ENCODE measurements around the gene B4GALNT3. TPM values are rescaled to one million over a fixed set of nuclear protein-coding genes. Genes with fewer than 3 reads are reported as not detected.

The B4GALNT3 gene
- total RNA-seq, 1 donor from 2014 or later = 67.0 TPM

- TF ChIP-seq, protein P1, sequence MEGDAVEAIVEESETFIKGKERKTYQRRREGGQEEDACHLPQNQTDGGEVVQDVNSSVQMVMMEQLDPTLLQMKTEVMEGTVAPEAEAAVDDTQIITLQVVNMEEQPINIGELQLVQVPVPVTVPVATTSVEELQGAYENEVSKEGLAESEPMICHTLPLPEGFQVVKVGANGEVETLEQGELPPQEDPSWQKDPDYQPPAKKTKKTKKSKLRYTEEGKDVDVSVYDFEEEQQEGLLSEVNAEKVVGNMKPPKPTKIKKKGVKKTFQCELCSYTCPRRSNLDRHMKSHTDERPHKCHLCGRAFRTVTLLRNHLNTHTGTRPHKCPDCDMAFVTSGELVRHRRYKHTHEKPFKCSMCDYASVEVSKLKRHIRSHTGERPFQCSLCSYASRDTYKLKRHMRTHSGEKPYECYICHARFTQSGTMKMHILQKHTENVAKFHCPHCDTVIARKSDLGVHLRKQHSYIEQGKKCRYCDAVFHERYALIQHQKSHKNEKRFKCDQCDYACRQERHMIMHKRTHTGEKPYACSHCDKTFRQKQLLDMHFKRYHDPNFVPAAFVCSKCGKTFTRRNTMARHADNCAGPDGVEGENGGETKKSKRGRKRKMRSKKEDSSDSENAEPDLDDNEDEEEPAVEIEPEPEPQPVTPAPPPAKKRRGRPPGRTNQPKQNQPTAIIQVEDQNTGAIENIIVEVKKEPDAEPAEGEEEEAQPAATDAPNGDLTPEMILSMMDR (IDR thresholded peaks at IDR 0.05; ENCODE audit: unreplicated experiment) = no peak
- peaks cover 19% of the 10 kb centered on the region for H3K27me3 Mint-ChIP-seq
- peaks cover 10% of the 10 kb centered on the region for H3K9me3 Mint-ChIP-seq (ENCODE audit: low read depth)
- H3K4me3 Mint-ChIP-seq (ENCODE audit: low read depth) = no peak overlapping the region
- peaks cover 22% of the 10 kb centered on the region for H3K4me1 Mint-ChIP-seq (ENCODE audit: low read depth)
- H3K36me3 Mint-ChIP-seq (ENCODE audit: insufficient read depth) = peaks cover 2% of the 10 kb centered on the region
- H3K27ac Mint-ChIP-seq = no peak overlapping the region
- DNase-seq (ENCODE audit: low spot score, unreplicated experiment) = no peak
These were observed 128.9 kb downstream of the B4GALNT3 start for GRCh38 chr12:588646-589045.

DNA sequence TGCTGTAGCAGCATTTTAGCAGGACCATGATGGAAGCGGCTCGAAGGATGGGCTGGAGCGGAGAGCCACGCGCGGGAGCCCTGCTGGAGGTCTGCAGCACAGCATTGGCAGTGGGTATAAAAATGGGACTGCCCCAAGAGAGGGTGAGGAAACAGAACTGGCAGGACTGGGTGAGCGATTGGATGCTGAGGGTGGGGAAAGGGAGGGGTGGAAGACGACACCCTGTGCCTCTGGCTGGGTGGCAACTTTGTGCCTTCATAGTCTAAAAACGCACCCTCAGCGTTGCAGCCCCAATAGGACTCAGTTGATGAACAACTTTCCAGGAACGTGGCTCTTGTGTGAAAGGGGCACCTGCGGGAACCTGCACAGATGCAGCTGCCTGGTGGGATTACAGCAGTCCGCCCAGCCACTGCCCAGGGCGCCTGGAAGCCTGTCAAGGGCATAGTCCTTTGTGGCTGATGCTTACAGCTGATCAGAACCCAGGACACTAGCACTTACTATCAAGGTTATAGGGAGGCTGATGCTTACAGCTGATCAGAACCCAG lies 130.5 kb downstream of the B4GALNT3 start:
- DNase-seq (ENCODE audit: low spot score, unreplicated experiment) = no peak
- Mint-ChIP-seq H3K36me3 (ENCODE audit: insufficient read depth) (peaks cover 2% of the 10 kb centered on the region), H3K27ac (no peak overlapping the region), H3K4me1 (ENCODE audit: low read depth) (peaks cover 22% of the 10 kb centered on the region), H3K4me3 (ENCODE audit: low read depth) (no peak overlapping the region), H3K9me3 (ENCODE audit: low read depth) (peaks cover 10% of the 10 kb centered on the region), H3K27me3 (peaks cover 22% of the 10 kb centered on the region)
- TF ChIP-seq, protein P1 (IDR thresholded peaks at IDR 0.05; ENCODE audit: unreplicated experiment) = no peak

DNA sequence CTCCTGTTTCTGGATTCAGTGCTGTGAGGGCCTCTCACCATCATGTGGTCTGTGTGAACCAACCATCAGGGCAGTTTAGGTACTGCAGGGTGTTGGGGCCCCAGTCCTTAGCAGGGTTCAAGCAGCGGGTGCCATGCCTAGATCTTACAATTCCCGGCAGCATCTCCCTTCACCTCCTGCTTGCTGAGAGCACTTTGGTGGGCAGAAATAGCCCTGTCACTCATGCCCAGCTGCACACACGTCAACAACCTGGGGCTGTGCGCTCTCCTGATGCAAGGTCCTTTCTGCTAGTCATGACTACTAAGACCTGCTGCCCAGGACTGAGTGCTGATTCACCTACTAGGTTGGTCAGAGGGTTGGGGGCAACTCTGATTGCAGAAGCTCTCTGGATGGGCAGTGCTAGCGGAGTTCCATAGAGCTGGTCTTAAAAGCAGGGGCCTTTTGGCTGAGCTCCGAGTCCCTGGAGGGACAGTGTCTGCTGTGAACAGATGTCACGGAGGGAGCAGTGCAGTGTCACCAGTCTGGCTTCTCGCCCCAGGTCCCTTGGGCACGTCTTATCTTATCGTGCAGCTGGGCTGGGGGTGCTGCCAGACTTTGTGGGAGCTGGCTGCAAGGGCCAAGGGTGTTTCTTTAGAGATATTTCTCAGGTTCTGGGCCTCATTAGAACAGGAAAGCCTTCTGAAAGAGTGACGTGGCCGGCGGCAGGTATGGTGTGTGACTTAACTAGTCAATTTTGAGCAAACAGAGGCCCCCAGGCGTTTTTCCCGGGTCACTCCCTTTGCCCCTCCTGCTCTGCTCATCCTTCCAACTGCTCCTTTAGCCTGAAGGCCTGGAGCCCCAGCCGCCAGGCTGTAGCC lies 131.7 kb downstream of the B4GALNT3 start:
- Mint-ChIP-seq H3K4me1 (ENCODE audit: low read depth) (peaks cover 15% of the 10 kb centered on the region), H3K9me3 (ENCODE audit: low read depth) (peaks cover 10% of the 10 kb centered on the region)

GRCh38 chr12:592024-592505 lies 132.3 kb downstream of the B4GALNT3 start:
- DNase-seq (ENCODE audit: low spot score, unreplicated experiment) = no peak
- TF ChIP-seq, protein P1 (IDR thresholded peaks at IDR 0.05; ENCODE audit: unreplicated experiment) = no peak
- peaks cover 13% of the 10 kb centered on the region for H3K4me1 Mint-ChIP-seq (ENCODE audit: low read depth)
- no peak overlapping the region for H3K4me3 Mint-ChIP-seq (ENCODE audit: low read depth)
- no peak overlapping the region for H3K27ac Mint-ChIP-seq
- peaks cover 2% of the 10 kb centered on the region for H3K36me3 Mint-ChIP-seq (ENCODE audit: insufficient read depth)
- H3K27me3 Mint-ChIP-seq = peaks cover 18% of the 10 kb centered on the region
- peaks cover 10% of the 10 kb centered on the region for H3K9me3 Mint-ChIP-seq (ENCODE audit: low read depth)

More for the DNA sequence above, 131.7 kb downstream of the B4GALNT3 start:
- DNase-seq (ENCODE audit: low spot score, unreplicated experiment) = no peak
- TF ChIP-seq, protein P1 (IDR thresholded peaks at IDR 0.05; ENCODE audit: unreplicated experiment) = peak; percentile 38
- Mint-ChIP-seq H3K36me3 (ENCODE audit: insufficient read depth) (peaks cover 2% of the 10 kb centered on the region), H3K27me3 (peaks cover 18% of the 10 kb centered on the region), H3K27ac (no peak overlapping the region), H3K4me3 (ENCODE audit: low read depth) (no peak overlapping the region)

- peaks cover 14% of the 10 kb centered on the region for H3K27me3 Mint-ChIP-seq
- DNase-seq (ENCODE audit: low spot score, unreplicated experiment) = no peak
- H3K4me3 Mint-ChIP-seq (ENCODE audit: low read depth) = no peak overlapping the region
- H3K36me3 Mint-ChIP-seq (ENCODE audit: insufficient read depth) = no peaks in the 10 kb centered on the region
- peaks cover 2% of the 10 kb centered on the region for H3K9me3 Mint-ChIP-seq (ENCODE audit: low read depth)
- peaks cover 13% of the 10 kb centered on the region for H3K4me1 Mint-ChIP-seq (ENCODE audit: low read depth)
- no peak overlapping the region for H3K27ac Mint-ChIP-seq
- TF ChIP-seq, protein P1 (IDR thresholded peaks at IDR 0.05; ENCODE audit: unreplicated experiment) = no peak
These were observed 133.9 kb downstream of the B4GALNT3 start for GRCh38 chr12:593396-594270.
